NCI-H510A (cell line): ENCODE measurements around the gene KCNA5.

ENCODE experiments used
- DNase-seq: peaks from one replicate; lab custom pipeline; 2025; lab: John Stamatoyannopoulos, UW

The KCNA5 gene

DNA sequence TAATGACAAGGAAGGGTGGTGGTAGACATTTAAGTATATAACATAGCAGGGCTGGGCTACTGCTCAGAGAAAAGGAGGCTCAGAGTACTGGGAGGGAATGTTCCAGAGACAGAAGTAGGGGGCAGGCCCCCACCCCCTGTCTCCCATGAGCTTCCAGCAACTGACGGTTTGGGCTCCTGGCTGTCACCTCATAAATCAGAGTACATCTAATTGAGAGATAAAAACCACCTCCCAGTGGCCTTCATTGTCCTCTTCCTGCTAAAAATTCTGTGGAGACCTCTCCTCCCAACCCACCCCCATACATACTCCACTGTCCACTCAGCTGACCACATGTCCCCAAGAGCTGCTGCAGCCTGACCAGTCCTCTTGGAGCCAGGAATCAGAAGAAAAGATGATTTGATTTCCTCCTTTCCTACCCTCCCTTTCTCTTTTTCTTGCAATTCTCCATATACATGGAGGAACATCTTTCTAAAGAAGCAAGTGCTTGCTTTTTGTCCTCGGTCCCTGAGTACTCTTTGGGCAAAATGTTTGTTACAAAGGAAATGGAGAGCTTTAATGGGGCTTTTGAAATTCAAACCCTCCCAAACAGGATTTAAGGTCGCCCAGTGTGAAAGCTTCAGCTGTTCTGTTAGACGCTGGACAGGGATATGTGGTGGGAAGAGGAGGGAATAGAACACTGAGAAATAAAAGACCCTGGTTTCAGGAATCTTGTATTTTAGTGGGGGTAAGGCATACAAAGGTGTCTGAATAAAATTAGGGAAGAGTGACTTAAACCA lies 16.4 kb upstream of the KCNA5 start:
- no peak for DNase-seq

DNA sequence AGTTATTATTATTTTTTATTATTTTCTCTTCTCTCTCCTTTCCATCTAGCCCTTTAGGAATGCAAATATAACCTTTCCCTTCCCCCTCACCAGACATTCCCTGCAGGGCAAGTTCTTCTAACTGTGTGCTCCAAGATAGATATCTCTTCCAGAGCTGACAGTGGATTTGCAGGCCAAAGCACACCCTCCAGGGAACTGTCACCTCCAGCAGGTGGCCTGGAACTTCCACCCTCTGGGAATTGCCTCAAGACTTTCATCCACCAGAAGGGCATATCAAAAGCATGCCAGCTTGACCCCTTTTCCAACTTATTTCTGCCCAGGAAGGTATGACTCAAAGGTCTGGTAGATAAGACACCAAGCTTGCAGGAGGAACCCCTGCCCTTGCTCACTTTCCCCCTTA lies 13.6 kb upstream of the KCNA5 start:
- DNase-seq: no peak

DNA sequence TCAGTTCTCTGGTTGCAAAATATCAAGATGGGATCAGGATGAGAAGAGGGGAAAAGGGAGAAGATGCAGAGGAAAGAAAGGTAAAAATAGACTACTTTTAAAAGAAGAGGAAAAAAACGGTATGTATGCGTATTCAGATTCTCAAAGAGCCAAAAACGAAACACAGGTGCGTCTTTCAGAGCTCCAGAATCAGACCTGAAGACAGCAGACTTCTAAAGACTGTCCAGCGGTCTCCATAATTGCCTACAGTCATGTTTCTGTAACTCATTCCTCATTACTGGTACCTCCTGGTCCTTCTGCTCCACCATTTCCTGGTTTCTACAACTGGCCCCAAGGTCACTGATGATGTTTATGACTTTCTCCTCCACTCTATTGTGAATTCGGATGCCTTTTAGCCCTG lies 12.4 kb upstream of the KCNA5 start:
- no peak for DNase-seq

DNA sequence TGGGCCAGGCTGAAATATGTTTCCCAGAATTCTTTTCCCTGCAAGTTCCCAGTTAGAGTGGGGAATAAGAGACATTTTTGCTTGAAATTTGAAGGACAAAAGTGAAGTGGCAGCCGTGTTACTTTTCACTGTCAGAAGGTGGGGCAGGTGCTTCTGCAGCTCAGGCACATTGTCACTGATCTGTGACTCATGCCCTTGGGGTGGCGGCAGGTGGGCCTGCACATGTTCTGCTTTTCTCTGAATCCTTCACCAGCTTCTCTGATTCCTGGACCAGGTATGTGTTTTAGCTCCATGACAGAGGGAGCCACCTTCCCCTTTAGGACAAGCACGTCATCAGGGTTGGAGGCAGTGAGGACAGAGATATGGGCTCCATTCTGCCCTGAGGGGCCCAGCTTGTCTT lies 11.7 kb upstream of the KCNA5 start:
- DNase-seq: no peak

DNA sequence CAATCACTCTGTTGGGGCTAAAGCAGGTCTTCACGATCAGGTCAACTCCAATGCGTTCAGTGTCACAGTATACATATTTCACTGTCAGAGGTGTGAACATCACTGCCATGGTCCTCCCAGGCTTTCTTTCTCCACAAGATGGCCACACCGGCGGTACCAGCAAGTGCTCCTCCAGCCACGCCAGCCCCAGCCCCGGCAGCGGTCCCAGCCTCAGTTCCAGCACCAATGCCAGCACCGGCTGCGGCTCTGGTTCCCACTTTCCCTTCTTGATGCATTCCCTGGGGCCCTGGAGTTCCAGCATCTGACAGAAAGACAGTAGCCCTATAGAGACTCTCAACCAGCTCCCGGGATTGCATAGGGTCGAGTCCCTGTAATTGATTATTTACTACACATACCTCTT lies 10.9 kb upstream of the KCNA5 start:
- DNase-seq: no peak

DNA sequence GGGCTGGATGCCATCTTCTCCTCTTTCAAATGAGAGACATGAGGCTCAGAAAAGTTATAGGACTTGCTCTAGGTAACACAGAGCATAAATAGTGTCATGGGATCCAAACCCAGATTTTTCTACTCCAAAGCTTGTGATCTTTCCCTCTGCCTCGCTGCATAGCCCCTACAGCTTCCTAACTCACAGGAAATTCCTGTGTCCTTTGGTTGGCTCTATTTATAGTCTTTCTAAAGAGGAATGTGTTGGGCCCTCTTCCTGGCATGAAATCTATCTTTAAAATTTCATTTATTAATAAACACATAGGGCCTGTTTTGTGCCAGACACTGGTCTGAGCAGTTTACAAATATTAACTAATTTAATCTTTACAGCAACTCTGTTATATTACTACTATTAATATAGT lies 9.8 kb upstream of the KCNA5 start:
- no peak for DNase-seq

DNA sequence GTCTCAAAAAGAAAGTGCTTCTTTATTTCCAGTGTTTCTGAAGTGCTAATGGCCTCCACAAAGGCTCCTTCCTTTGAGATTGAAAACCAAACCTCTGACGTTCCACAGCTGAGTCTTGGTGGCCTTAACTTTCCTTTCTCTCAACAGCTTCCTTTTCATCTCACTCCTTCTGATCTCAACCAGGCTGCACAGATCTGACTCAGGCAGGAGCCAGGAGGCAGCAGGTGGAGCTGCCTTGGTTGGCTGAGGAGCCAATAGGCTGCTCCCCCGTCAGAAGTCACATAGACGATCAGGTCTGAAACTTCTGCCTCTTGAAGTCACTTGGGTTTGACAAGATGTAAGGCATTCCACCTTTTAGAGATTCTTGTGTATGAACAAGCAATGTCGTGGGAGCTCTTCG lies 9.1 kb upstream of the KCNA5 start:
- DNase-seq: no peak

DNA sequence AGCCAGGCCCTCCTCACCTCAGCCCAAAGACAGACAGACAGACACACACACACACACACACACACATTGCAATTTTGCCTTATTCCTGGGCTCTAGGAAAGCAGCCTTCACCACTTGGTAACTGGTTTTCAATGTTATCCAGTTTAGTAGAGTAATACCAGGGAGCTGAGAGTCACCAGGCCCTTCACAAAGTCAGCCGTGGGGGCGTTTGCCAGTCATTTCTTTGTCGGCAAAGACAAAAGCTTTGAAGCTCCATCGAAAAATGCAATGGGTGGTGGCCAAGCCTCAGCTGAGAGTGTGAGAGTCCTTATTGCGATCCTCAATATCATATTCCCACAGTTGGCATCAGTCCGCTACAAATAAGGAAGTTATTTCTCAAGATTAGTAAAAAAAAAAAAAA lies 8.1 kb upstream of the KCNA5 start:
- DNase-seq: no peak

DNA sequence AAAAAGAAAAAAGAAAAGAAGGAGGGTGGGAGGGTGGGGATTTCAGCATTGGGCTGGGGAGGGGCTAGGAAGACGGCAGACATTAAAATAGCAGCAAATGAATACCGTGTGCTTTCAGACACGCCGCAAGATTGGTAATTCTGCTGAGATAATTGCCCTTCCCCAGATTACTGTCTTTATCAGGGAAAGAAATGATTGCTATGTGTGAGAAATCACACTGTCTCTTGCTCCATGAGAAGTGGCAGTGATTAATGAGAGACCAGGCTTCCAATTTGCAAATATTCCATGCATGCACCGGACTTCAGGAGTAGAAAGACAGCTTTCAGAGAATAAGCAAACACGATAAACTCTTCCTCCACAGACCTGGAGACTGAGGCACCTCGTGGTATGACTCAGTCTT lies 7.6 kb upstream of the KCNA5 start:
- DNase-seq: no peak

DNA sequence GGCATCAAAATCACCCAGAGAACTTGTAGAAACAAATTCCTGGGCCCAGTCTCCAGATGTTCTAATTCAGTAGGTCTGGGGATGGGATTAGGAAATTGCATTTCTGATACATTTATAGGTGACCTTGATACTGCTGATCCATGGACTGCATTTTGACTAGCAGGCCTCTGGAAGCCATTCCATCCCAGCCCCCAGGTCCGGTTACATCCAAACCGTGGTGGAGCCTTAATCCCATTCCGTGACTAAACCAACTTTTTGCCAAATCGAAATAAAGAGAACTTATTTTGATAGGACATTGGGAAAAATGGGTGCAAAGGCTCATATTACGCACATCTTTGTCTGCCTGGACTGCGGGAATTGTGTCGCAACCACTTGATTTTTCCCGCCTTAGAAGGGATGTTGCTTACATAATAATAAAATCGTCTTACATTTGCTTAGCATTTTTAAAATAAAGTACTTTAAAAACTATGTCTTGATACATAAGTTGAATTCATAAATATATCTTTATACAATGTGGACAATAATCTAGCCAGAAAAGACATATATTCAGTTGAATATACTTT lies 5.8 kb upstream of the KCNA5 start:
- no peak for DNase-seq

DNA sequence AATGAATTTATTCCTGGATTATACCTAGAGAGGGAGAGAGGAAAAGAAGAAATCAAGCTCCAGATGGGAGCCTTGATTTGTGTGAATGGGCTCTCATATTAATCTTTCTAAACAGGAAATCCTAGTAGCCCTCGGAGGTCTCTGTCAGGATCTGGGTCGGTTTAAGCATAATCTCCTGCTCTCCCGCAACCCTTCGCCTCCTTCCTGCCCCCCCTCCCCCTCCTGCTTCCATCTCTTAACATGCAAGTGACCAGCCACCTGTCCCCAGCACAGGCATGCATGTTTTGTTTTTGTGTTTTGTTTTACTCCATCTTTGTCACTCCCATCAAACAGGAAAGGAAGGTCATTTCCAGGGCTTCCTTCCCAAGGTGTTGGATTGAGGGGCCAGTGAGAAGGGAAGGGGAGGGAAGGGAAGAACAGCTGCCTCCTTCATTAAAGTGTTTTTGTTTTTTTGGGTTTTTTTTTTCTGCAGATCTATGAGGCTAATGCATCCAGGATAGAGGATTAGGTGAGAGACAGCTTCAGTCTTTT lies 4.8 kb upstream of the KCNA5 start:
- DNase-seq: no peak

DNA sequence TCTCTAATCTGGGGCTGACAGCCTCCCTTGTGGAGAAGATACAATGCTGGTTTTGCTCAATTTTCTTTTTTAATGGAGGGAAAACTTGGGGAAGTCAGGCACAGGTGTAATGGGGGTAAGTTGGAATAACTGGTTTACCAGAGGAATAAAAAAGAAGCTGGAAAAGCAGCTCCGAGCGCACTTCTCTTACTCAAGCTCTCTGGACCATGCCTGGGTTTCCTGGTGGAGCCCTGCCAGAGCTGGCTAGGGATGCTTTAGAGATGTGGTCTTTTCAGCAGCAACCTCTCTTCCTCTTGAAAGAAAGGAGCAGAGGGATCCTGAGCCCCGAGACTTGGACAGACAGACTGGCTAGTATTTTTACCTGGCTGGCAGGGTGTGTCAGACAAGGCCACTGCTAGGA lies 3.9 kb upstream of the KCNA5 start:
- no peak for DNase-seq

DNA sequence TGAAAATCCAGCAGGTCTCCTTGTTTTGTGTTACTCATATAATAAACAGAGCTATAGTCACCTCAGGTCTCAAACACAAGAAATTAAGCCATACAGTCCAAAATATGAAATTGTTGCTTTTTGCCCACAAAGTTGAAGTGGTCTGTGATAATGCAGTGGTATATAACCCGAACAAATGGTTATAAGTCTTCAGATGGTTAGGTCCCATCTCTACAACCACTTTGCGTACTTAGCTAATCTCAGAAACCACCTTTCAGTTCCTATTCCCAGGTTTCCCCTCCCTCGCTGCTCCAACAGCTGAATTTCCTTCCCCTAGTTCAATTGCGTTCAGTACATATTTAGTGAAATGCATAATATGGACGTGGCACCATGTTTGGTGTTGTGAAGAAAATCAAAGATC lies 3.3 kb upstream of the KCNA5 start:
- DNase-seq: no peak

DNA sequence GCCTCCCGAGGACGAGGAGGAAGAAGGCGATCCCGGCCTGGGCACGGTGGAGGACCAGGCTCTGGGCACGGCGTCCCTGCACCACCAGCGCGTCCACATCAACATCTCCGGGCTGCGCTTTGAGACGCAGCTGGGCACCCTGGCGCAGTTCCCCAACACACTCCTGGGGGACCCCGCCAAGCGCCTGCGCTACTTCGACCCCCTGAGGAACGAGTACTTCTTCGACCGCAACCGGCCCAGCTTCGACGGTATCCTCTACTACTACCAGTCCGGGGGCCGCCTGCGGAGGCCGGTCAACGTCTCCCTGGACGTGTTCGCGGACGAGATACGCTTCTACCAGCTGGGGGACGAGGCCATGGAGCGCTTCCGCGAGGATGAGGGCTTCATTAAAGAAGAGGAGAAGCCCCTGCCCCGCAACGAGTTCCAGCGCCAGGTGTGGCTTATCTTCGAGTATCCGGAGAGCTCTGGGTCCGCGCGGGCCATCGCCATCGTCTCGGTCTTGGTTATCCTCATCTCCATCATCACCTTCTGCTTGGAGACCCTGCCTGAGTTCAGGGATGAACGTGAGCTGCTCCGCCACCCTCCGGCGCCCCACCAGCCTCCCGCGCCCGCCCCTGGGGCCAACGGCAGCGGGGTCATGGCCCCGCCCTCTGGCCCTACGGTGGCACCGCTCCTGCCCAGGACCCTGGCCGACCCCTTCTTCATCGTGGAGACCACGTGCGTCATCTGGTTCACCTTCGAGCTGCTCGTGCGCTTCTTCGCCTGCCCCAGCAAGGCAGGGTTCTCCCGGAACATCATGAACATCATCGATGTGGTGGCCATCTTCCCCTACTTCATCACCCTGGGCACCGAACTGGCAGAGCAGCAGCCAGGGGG lies 979 bp downstream of the KCNA5 start:
- DNase-seq: no peak

DNA sequence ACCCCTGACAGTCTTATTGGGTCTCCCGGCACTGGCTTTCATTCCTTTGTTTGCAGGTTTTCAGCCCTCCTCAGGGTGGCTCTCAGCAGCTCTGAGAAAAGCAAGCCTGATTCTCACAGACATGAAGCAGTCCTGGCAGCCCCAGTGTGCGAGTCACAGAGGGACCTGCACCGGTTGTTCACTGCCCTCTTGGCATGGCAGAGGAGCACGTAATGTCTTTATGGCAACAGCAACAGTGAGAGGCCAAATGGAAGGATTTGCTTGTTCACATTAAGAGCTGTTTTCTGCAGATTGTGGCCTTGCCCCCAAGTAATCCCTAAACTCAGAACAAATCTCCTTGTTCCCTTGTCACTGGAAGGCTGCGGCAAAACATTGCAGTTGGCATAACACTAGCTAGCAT lies 3.4 kb downstream of the KCNA5 start:
- no peak for DNase-seq

DNA sequence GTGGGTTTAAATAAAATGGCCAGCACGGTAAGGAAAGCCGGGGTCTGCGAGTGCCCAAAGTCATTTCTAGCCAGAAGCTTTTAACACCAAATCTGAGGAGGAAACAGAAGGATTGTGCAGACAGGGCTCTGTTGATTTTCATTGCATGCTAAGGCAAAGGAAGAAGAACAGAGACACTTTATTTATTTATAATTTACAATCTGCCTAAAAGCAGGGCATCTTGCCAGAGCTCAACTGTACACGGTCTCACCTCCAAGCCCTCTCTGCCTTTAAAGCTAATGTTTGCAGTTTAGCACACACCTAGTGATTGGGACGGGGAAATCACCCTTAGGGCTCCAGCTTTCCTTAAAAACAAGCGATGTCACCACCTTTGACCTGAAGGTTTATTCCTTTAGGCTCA lies 4.0 kb downstream of the KCNA5 start:
- no peak for DNase-seq

DNA sequence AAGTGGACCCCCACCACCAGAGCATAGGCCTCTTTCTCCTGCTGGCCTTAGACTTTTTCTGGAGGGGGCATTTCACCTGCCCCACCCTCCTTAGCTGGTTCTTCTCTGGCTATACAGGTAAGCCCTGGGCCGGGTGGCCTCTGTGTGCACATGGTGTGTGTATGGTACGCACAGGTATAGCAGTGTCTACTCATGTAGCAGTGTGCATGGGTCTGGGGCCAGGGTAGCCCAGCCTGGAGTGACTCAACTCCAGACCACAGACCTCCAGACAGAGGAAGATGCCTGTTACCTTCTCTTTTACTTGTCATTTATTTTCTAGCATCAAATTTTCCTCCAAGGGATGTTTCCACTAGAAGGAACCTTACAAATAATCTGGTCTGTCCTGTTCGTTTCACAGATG lies 6.9 kb downstream of the KCNA5 start:
- DNase-seq: no peak

DNA sequence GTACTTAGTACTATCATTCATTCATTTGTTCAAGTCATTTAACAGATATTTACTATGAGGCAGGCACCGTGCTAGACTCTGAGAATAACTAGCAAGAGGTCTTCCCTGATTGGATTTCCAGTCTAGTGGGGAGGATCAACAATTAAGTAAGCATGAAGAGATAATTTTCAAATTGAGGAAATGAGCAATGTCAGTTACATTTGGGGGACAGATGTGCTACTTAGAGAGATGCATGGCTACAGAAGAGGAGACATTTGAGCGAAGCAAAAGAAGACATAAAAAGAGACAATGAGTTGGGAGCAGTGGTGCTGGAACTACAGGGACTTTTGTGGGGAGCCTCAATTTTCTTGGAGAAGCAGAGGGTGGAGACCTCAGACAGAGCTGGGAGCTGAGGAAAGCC lies 7.7 kb downstream of the KCNA5 start:
- no peak for DNase-seq

DNA sequence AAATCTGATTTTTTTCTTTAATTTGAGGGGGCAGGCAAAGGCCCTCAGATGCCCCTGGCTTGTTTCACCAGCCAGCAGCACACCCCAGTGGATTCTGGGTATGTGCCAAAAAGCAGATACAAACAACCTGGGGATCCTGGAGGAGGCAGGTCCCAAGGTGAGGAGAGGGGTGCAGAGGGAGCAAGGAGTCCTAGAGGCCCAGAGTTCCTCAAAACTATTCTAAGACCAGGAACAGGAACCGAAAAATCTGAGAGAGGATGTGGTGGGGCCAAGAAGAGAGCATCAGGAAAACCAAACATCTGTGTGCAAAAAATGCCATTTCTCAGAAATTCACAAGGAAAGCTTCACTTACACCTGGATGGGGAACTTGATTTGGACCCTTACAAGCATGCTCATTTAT lies 8.2 kb downstream of the KCNA5 start:
- DNase-seq: no peak

DNA sequence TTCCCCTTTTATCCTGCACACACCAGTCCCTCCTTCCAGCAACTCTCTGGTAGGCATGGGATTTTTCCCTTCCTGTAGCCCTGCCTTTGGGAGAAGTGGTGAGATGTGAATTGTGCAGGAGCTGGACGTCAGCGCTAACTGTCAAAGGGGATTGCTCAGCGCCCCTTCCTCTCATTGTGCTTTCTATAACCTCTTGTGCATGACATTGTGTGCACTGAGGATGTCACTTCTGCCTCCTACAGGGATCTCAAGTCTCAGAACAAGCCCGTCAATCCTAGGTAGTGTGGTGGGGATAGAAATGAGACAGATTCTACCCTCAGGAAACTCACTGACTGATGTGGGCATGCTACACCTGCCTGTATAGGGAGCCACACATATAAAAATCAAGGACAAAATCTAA lies 8.7 kb downstream of the KCNA5 start:
- DNase-seq: no peak

DNA sequence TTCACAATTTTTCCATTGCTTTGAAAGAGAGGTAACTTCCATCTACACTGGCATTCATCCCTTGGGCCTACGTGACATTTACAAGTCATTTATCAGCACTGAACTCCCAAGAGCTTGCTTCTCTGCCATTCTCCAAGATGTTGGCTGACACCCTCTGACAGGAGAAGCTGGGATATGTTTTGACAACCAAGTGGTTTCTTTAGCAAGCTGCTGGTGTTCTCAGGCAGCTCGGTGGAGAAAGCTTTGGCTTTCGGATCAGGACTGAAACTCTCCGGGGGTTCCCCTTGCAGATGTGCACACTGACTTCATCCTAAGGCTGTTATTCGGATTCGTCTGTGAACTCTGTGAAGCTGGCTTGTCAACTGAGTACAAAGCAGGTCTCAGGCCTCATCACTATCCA lies 15.7 kb downstream of the KCNA5 start:
- DNase-seq: no peak

DNA sequence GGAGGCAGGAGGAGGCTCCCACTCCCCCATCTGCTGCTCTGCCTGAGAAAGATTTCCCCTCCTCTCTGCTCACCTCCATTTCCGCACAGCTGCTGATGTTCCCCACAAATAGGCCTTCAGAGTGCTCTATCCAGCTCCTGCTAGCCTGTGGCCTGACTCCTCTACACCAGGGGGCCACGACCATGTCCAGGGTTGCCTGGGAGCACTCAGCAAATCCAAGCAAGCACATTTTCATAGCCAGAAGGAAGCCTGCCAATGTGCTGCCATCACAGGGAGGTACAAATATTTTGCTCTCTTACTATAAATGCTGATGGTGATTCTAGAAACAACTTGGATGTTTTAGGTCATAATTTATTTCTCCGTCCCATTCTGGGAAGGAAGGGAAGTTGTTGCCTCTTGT lies 17.3 kb downstream of the KCNA5 start:
- no peak for DNase-seq

DNA sequence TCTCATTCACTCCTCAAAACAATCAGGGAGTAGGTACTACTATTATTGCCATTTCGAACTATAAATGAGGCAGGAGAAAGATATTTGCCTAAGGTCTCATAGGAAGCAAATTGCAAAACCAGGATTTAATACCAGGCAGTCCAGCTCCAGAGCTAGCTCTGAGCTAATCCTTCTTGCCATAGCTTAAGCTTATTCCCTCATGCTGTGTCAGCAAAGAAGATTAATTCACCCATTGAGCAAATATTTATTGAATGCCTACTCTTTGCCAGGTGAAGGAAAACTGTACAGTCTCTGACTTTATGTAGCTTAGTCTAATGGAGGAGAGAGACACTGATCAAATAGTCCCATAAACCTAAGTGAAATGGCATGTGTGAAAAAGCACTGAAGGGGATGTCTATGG lies 19.5 kb downstream of the KCNA5 start:
- no peak for DNase-seq
